ENCODE results near the gene UBAC2. TPM values are rescaled to one million over a fixed set of nuclear protein-coding genes. Genes with fewer than 3 reads are reported as not detected.

UBAC2 gene
- total RNA-seq, 1 donor from 2014 or later, result 87.7 TPM

DNA sequence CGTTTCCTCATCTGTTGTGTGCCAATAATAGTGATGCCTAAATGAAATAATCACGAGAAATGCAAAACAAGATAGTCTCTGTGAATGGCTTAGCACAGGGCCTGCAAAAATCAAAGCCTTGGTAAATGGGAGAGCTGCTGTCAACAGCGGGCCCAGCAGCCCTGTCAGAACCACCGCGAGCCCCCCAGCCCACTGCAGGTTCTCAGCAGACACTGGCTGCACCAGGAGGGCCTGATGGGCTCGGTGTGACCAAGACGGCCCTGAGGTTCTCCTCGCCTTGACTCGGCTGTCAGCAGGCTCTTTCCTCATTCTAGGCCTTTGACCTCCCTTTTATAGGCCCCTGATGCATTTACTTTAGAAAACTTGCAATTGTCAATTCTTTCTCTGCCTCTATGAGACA is 197.4 kb downstream of the UBAC2 start:
- no peak overlapping the region for H2AFZ ChIP-seq (replicated peaks)
- H3K36me3 Mint-ChIP-seq, result no peaks in the 10 kb centered on the region
- H3K9me3 Mint-ChIP-seq, result peaks cover 6% of the 10 kb centered on the region
- no peaks in the 10 kb centered on the region for H3K27me3 ChIP-seq
- H3K4me3 ChIP-seq, result no peak overlapping the region
- H4K20me1 ChIP-seq (ENCODE audit: low read depth), result no peaks in the 10 kb centered on the region
- no peak overlapping the region for H3K27ac Mint-ChIP-seq
- no peak overlapping the region for H3K9ac ChIP-seq
- H3K4me1 Mint-ChIP-seq, result no peaks in the 10 kb centered on the region
- H3K4me3 Mint-ChIP-seq, result no peak overlapping the region
- H3K36me3 ChIP-seq, result no peaks in the 10 kb centered on the region
- no peaks in the 10 kb centered on the region for H3K9me3 ChIP-seq (ENCODE audit: low read depth)
- peaks cover 17% of the 10 kb centered on the region for H3K27me3 Mint-ChIP-seq (ENCODE audit: insufficient read depth, low read depth)
- H3K4me2 ChIP-seq, result no peak overlapping the region
- no peak for DNase-seq (ENCODE audit: low spot score)
- H3K79me2 ChIP-seq (ENCODE audit: low read depth), result no peaks in the 10 kb centered on the region
- no peak overlapping the region for H3K27ac ChIP-seq
- H3F3A ChIP-seq (ENCODE audit: low read depth), result no peaks in the 10 kb centered on the region
- no peaks in the 10 kb centered on the region for H3K4me1 ChIP-seq
- TF ChIP-seq EZH2phosphoT487 (IDR thresholded peaks at IDR 0.05), result no peak

DNA sequence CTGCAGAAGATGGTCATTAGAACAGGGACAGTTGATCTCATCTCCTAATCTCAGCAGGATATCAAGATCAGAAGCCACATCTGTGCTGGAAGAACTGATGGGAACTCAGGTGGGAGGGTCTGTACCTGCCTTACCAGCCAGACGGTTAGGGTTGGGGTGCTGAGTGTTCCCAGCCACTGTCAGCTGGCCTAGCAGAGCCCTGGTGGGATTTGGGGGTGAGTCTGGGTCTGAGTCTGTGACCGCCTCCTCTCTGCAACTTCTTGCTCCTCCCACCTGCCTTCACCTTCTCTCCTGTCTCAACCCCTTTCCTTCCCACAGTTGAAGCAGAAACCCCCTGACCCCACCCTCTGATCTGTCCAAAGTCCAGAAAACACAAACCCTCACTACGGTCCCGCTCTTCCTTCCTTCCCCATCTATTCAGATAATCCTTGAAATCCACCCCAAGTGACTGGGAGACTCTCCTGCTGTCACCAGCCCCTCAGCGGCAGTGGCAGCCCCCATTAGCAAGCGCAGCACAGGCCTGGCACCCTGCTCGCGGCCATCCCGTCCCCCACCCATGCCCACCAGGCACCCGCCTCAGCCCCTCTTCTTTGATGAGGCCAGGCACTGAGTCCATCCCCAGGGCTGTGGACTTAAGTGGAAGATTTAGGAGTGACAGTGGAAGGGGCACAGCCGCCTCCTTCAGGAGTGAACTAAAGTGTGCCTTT is 198.4 kb downstream of the UBAC2 start:
- H3K36me3 ChIP-seq, result no peaks in the 10 kb centered on the region
- H3K9ac ChIP-seq, result no peak overlapping the region
- no peaks in the 10 kb centered on the region for H3K36me3 Mint-ChIP-seq
- H3K9me3 ChIP-seq (ENCODE audit: low read depth), result no peaks in the 10 kb centered on the region
- H3K4me1 ChIP-seq, result no peaks in the 10 kb centered on the region
- H3K79me2 ChIP-seq (ENCODE audit: low read depth), result no peaks in the 10 kb centered on the region
- TF ChIP-seq CTCF (IDR thresholded peaks at IDR 0.05) (no peak), EZH2phosphoT487 (IDR thresholded peaks at IDR 0.05) (no peak), EZH2 (IDR thresholded peaks at IDR 0.05) (no peak)
- H3K9me3 Mint-ChIP-seq, result peaks cover 6% of the 10 kb centered on the region
- H3K4me2 ChIP-seq, result no peak overlapping the region
- no peaks in the 10 kb centered on the region for H3F3A ChIP-seq (ENCODE audit: low read depth)
- no peak for DNase-seq (ENCODE audit: low spot score)
- H3K4me1 Mint-ChIP-seq, result peaks cover under 1% of the 10 kb centered on the region
- no peak overlapping the region for H2AFZ ChIP-seq (replicated peaks)
- H3K27me3 Mint-ChIP-seq (ENCODE audit: insufficient read depth, low read depth), result peaks cover 15% of the 10 kb centered on the region
- no peak overlapping the region for H3K27ac Mint-ChIP-seq
- H3K4me3 ChIP-seq, result no peak overlapping the region
- H3K4me3 Mint-ChIP-seq, result no peak overlapping the region
- no peak overlapping the region for H3K27ac ChIP-seq
- no peaks in the 10 kb centered on the region for H3K27me3 ChIP-seq
- H4K20me1 ChIP-seq (ENCODE audit: low read depth), result no peaks in the 10 kb centered on the region

DNA sequence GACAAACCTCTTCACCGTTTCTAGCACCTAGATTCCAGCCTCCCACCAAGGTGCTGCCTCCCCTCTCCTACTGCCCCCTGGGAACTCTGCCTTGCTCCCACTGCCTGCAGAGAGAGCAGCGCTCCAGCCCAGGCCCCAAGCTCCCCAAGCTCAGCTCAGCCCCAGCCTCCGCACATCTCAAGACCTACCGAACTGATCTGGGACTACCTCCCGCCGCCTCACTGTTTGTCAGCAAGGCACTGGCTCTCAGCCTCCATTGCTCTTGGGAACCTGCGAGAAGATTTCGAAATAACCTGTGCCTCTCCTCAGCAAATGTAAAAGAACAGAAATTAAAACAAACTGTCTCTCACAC is 198.9 kb downstream of the UBAC2 start:
- H3K4me3 Mint-ChIP-seq, result no peak overlapping the region
- no peak overlapping the region for H3K4me2 ChIP-seq
- peaks cover 4% of the 10 kb centered on the region for H3K4me1 Mint-ChIP-seq
- no peak overlapping the region for H3K9ac ChIP-seq
- no peaks in the 10 kb centered on the region for H3K9me3 ChIP-seq (ENCODE audit: low read depth)
- H3K9me3 Mint-ChIP-seq, result peaks cover 6% of the 10 kb centered on the region
- H3K27ac Mint-ChIP-seq, result no peak overlapping the region
- H3K27ac ChIP-seq, result no peak overlapping the region
- no peaks in the 10 kb centered on the region for H3K4me1 ChIP-seq
- no peaks in the 10 kb centered on the region for H4K20me1 ChIP-seq (ENCODE audit: low read depth)
- peak overlapping the region; percentile 34 for H2AFZ ChIP-seq (replicated peaks)
- H3K27me3 ChIP-seq, result no peaks in the 10 kb centered on the region
- TF ChIP-seq EZH2phosphoT487 (IDR thresholded peaks at IDR 0.05), result no peak
- TF ChIP-seq EZH2 (IDR thresholded peaks at IDR 0.05), result no peak
- TF ChIP-seq CTCF (IDR thresholded peaks at IDR 0.05), result no peak
- H3K36me3 Mint-ChIP-seq, result no peaks in the 10 kb centered on the region
- H3K4me3 ChIP-seq, result no peak overlapping the region
- no peaks in the 10 kb centered on the region for H3F3A ChIP-seq (ENCODE audit: low read depth)
- peaks cover 12% of the 10 kb centered on the region for H3K27me3 Mint-ChIP-seq (ENCODE audit: insufficient read depth, low read depth)
- DNase-seq (ENCODE audit: low spot score), result no peak
- H3K79me2 ChIP-seq (ENCODE audit: low read depth), result no peaks in the 10 kb centered on the region
- H3K36me3 ChIP-seq, result no peaks in the 10 kb centered on the region

DNA sequence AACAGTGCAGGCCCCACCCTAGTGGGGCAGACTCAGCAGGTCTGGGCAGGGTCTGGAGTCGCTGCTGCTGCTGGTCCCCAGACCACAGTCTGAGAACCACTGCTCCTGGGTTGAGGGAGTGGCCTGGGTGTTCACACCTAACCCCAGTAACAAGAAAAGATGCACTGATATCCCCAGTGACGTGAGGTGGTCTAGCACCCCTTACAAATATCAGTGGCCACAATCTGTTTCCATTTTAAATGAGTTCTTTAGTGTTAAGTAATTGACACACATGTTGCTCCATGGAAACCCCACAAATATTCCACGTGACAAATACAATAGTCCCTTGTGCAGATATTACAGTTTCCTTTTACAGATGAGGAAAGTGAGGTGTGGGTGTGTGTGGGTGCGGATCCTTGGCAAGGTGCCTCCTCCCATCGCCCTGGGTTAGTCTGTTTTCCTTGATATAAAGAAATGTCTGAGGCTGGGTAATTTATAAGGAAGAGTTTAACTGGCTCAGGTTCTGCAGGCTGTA is 202.9 kb downstream of the UBAC2 start:
- Mint-ChIP-seq H3K9me3 (peaks cover 6% of the 10 kb centered on the region), H3K27me3 (ENCODE audit: insufficient read depth, low read depth) (peaks cover 7% of the 10 kb centered on the region), H3K4me1 (peaks cover 4% of the 10 kb centered on the region), H3K27ac (no peak overlapping the region), H3K36me3 (no peaks in the 10 kb centered on the region), H3K4me3 (no peak overlapping the region)
- TF ChIP-seq EZH2 (IDR thresholded peaks at IDR 0.05), result no peak
- TF ChIP-seq CTCF (IDR thresholded peaks at IDR 0.05), result no peak
- TF ChIP-seq EZH2phosphoT487 (IDR thresholded peaks at IDR 0.05), result no peak
- Histone ChIP-seq H3K27ac (no peak overlapping the region), H4K20me1 (ENCODE audit: low read depth) (no peaks in the 10 kb centered on the region), H3K79me2 (ENCODE audit: low read depth) (no peaks in the 10 kb centered on the region), H3K4me1 (no peaks in the 10 kb centered on the region), H2AFZ (replicated peaks) (no peak overlapping the region), H3K27me3 (no peaks in the 10 kb centered on the region), H3F3A (ENCODE audit: low read depth) (no peaks in the 10 kb centered on the region), H3K36me3 (no peaks in the 10 kb centered on the region), H3K4me3 (no peak overlapping the region), H3K9me3 (ENCODE audit: low read depth) (no peaks in the 10 kb centered on the region), H3K4me2 (no peak overlapping the region), H3K9ac (no peak overlapping the region)
- DNase-seq (ENCODE audit: low spot score), result no peak

All from neural progenitor cell (in vitro differentiated cells).